A673 (cell line): ENCODE data around the gene BTN3A1.

Experiments used
- EZH2 ChIP-seq: fragments of 200-600 bp; sonication (generic); IDR thresholded peaks from 2 replicates; pipeline ENCODE4 v1.6.1; 2017; ENCODE audit warnings: borderline replicate concordance, low read depth, mild to moderate bottlenecking, mixed read lengths, antibody characterized with exemption, low read length; ENCODE audit not compliant: poor library complexity, severe bottlenecking
- TF ChIP-seq, protein P1 (sequence below): fragments of 300-800, 200-600 bp; sonication (generic); conservative IDR thresholded peaks from 2 replicates; pipeline ENCODE4 v1.5.1; 2017; ENCODE audit warnings: low read depth, mild to moderate bottlenecking, antibody characterized with exemption, low read length, moderate library complexity, mixed read lengths

DNA sequence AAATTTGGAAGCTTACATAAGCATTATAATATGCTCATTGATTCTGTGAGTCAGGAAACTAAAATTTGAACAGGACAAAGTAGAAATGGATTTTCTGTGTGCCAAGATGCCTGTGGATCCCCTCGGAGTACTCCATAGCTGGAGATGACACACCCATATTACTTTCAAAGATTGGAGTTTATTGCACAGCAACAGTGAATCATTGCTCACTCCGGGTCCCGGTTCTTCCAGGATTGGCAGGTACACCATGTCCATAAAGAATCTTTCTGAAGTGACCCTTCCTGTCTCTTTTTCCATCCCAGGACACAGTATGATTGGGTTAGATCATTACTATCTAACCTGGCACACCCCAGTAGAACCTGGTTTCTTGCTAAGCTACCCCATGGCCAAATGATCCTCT is 21.8 kb upstream of the BTN3A1 start:
- TF ChIP-seq, protein P1, sequence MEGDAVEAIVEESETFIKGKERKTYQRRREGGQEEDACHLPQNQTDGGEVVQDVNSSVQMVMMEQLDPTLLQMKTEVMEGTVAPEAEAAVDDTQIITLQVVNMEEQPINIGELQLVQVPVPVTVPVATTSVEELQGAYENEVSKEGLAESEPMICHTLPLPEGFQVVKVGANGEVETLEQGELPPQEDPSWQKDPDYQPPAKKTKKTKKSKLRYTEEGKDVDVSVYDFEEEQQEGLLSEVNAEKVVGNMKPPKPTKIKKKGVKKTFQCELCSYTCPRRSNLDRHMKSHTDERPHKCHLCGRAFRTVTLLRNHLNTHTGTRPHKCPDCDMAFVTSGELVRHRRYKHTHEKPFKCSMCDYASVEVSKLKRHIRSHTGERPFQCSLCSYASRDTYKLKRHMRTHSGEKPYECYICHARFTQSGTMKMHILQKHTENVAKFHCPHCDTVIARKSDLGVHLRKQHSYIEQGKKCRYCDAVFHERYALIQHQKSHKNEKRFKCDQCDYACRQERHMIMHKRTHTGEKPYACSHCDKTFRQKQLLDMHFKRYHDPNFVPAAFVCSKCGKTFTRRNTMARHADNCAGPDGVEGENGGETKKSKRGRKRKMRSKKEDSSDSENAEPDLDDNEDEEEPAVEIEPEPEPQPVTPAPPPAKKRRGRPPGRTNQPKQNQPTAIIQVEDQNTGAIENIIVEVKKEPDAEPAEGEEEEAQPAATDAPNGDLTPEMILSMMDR = no peak
- no peak for TF ChIP-seq EZH2
